D721Med (cell line): ENCODE data around the gene WIPF3.

ENCODE experiments used
- DNase-seq: peaks from one replicate; pipeline ENCODE4 v3.0.0; 2011; ENCODE audit warnings: low spot score; ENCODE audit not compliant: insufficient read length
- FAIRE-seq: peaks from 2 replicates; lab custom pipeline; 2011; peaks lifted over from hg19 to GRCh38; lab: Jason Lieb, UNC
- TF ChIP-seq, protein P1 (sequence below): IDR thresholded peaks from 2 replicates; pipeline ENCODE4 v1.5.1; 2012; ENCODE audit warnings: mild to moderate bottlenecking, control low read depth; ENCODE audit not compliant: insufficient read depth; ENCODE audit errors: missing control alignments

WIPF3 gene

DNA sequence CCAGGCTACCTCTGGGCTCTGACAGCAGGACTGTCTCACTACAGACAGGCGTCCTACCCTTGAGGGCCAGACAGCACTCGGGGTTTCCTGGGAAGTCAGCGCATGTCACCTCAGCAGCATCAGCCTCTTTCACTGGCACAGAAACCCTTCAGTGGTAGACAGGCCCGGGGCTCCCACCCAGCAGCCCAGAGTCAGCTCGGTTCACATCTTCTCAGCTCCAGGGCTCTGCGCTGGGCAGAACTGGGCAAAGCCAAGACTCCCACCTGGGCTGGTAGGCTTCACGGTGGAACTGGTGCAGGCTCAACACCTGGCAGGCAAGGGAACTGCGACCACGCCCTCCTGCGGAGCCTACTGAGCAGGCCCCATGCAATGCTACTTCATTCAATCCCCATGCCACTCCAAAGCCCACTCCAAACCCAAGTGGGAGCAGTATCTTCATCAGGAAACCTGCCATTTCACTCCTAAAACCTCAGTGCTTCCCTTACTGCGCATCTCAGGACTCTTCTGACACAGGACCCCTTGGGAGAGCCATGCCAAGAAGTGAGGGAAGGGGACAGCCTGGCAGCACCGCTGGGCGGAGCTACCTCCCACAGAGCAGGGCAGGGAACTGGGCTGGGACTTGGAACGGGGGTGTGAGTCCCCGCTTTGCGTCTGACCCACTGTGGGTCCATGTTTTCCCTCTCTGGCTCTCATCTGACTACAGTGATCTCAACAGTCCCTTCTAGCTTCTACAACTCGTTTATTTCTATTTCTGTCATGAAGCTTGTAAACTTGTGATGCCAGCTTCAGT is 122.9 kb downstream of the WIPF3 start:
- no peak for DNase-seq
- TF ChIP-seq, protein P1, sequence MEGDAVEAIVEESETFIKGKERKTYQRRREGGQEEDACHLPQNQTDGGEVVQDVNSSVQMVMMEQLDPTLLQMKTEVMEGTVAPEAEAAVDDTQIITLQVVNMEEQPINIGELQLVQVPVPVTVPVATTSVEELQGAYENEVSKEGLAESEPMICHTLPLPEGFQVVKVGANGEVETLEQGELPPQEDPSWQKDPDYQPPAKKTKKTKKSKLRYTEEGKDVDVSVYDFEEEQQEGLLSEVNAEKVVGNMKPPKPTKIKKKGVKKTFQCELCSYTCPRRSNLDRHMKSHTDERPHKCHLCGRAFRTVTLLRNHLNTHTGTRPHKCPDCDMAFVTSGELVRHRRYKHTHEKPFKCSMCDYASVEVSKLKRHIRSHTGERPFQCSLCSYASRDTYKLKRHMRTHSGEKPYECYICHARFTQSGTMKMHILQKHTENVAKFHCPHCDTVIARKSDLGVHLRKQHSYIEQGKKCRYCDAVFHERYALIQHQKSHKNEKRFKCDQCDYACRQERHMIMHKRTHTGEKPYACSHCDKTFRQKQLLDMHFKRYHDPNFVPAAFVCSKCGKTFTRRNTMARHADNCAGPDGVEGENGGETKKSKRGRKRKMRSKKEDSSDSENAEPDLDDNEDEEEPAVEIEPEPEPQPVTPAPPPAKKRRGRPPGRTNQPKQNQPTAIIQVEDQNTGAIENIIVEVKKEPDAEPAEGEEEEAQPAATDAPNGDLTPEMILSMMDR: no peak
- FAIRE-seq: no peak

DNA sequence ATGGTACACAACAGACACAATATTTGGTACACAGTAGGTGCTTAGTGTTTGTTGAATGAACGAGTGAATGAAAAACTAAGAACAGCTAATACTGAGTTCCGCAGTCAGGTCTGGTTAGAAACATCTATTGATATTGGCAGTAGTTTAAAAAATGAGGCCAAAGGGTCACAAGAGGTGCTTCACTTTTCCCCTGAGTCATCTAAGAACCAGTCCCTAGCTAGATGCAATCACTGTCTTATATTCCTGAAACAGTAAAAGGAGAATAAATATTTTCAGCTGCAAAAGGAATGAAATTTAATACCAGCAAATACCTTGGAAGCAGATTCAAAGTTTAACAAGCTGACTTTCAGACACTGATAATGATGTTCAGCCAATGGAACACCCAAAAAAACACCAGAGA is 128.8 kb downstream of the WIPF3 start:
- no peak for FAIRE-seq
- TF ChIP-seq, protein P1: no peak
- DNase-seq: no peak

DNA sequence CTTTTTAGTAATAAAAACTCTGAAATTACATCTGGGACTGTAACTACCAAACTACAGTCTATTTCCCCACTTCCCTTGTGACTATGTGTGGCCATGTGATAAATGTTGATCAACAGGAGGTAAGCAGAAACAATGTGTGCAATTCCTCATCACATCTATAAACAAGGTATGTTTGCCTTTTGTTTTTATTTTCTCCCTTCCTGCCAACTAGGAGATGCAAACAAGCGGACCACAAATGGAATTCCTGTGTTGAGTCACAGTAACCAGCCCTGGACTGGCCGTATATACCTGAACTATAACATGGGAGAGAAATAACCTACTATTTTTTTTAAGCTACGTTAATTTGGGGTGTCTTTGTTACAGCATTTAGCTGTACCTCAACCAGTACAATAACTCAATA is 130.8 kb downstream of the WIPF3 start:
- DNase-seq (no peak), FAIRE-seq (no peak)
- TF ChIP-seq, protein P1: no peak

DNA sequence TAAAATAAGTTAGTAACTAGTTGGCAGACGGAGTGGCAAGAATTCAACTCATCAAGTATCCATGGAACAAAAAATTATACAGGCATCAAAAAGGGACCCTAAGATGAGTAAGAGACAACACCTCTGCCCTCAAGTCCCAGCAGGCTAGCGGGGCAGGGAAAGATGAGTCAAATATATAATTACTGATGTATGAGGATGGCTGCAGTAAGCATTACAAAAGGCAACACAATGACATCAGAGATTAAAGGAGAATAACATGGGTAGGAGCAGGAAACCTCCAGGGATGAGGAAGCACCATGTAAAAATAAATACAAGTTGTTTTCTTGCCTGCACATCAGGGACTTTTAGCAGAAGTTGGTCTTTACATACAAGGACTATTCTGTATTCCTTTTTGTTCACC is 133.9 kb downstream of the WIPF3 start:
- no peak for DNase-seq
- FAIRE-seq: no peak
- TF ChIP-seq, protein P1: no peak

DNA sequence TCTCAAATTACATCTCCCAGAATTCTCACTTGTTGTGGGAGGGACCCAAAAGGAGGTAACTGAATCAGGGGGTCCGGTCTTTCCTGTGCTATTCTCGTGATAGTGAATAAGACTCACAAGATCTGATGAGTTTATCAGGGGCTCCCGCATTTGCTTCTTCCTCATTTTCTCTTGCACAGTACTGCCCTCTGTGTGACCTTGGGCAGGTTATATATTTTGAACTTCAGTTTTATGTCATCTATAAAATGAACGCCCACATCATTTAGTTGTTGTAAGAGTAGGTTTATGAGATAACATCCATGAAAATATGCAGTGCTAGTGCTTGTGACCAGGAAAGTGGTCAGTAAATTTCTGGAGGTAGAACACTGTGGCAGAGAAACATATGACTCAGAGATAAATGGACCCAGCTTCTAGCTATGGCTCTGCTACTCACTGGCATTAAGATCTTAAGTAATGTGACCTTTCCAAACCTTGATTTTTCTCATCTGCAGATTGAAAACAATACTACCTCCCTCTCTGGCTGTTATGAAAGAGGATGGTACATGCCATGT is 139.0 kb downstream of the WIPF3 start:
- FAIRE-seq: no peak
- TF ChIP-seq, protein P1: no peak

DNA sequence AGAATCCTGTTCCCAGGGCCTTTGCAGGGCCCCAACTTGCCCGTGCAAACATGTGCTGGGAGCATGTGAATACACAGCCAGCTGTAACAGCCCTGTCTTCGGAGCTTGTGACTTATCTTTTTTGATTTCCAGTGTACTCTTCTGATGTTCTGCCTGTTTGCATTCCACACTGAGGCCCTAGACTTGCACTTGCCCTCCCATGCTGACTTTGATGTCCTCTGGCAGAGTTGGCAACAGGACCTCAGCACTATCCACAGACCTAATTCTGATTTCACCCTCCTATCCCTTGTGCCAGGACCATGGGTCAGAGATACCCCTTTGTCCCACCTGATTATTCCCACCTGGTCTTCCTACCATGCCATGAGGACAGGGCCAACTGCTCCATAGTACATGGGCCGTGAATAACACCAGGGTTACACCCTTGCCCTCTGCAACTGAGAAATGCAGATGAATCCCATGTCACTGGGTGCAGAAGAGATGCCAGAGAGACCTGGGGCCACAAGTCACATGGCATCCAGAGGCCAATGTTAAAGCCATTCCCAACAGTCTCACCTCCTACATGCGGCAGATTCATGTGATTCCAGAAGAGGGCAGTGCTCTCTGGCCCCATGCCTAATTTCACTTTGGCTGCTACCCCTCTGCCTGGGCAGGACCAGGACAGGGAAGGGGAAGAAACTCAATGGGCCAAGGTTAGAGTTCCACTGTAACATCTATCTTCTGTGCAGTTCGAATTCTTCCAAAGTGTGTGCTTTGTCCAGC is 140.3 kb downstream of the WIPF3 start:
- TF ChIP-seq, protein P1: peak; percentile 17
- FAIRE-seq (no peak), DNase-seq (no peak)

More for the DNA sequence above, 139.0 kb downstream of the WIPF3 start:
- DNase-seq: no peak
